Neural cell (in vitro differentiated cells): ENCODE data around the gene EML6.

Source experiments
- EP300 ChIP-seq: fragments of 450-650 bp; conservative IDR thresholded peaks from 2 replicates; pipeline ENCODE4 v1.6.1; 2014; ENCODE audit warnings: antibody characterized with exemption, mild to moderate bottlenecking, moderate library complexity; ENCODE audit not compliant: poor library complexity, severe bottlenecking
- EZH2 ChIP-seq: fragments of 200-600, 300-800 bp; shearing (Covaris generic), sonication (generic); IDR thresholded peaks from 2 replicates; pipeline ENCODE4 v1.6.1; 2014; ENCODE audit warnings: antibody characterized with exemption, low read length, borderline replicate concordance, mild to moderate bottlenecking; ENCODE audit not compliant: insufficient read depth, poor library complexity, severe bottlenecking
- POLR2AphosphoS5 ChIP-seq: IDR thresholded peaks from 2 replicates; pipeline ENCODE4 v1.6.1; 2012
- RAD21 ChIP-seq: fragments of 450-650 bp; conservative IDR thresholded peaks from 2 replicates; pipeline ENCODE4 v1.6.1; 2014; ENCODE audit warnings: antibody characterized with exemption, mild to moderate bottlenecking, moderate library complexity
- REST ChIP-seq: IDR thresholded peaks from 2 replicates; pipeline ENCODE4 v1.6.1; 2012; ENCODE audit warnings: borderline replicate concordance
- TF ChIP-seq, protein P1 (sequence below): fragments of 450-650 bp; IDR thresholded peaks from 2 replicates; pipeline ENCODE4 v1.5.1; 2014; ENCODE audit warnings: antibody characterized with exemption, mild to moderate bottlenecking, moderate library complexity; ENCODE audit not compliant: poor library complexity, severe bottlenecking

- TF ChIP-seq, protein P1, sequence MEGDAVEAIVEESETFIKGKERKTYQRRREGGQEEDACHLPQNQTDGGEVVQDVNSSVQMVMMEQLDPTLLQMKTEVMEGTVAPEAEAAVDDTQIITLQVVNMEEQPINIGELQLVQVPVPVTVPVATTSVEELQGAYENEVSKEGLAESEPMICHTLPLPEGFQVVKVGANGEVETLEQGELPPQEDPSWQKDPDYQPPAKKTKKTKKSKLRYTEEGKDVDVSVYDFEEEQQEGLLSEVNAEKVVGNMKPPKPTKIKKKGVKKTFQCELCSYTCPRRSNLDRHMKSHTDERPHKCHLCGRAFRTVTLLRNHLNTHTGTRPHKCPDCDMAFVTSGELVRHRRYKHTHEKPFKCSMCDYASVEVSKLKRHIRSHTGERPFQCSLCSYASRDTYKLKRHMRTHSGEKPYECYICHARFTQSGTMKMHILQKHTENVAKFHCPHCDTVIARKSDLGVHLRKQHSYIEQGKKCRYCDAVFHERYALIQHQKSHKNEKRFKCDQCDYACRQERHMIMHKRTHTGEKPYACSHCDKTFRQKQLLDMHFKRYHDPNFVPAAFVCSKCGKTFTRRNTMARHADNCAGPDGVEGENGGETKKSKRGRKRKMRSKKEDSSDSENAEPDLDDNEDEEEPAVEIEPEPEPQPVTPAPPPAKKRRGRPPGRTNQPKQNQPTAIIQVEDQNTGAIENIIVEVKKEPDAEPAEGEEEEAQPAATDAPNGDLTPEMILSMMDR: no peak
- TF ChIP-seq REST (no peak), RAD21 (no peak), EP300 (no peak), EZH2 (no peak), POLR2AphosphoS5 (no peak)
These were observed 156.3 kb downstream of the EML6 start for GRCh38 chr2:54879598-54880332.
